Naive thymus-derived CD4-positive, alpha-beta T cell (primary cell): ENCODE data around the gene POFUT2. TPM values are rescaled to one million over a fixed set of nuclear protein-coding genes. Genes with fewer than 3 reads are reported as not detected.

Experiments
- ATAC-seq: fragments of 150-1000 bp; cut with Tn5 transposase; 2 replicates; pipeline ENCODE4 v1.10.0; 2021; ENCODE audit warnings: mild to moderate bottlenecking, moderate library complexity
- CTCF ChIA-PET: fragments of 350-600 bp; sonication (Branson Sonifier 250); formaldehyde crosslinking; loops from one replicate; lab custom pipeline; 2021; ENCODE audit warnings: antibody characterized with exemption; lab: Charles Lee
- POLR2A ChIA-PET: fragments of 350-600 bp; sonication (Branson Sonifier 250); formaldehyde crosslinking; loops from one replicate; lab custom pipeline; 2021; ENCODE audit warnings: antibody characterized with exemption, inconsistent platforms; lab: Charles Lee
- DNase-seq, 9 donors: peaks; one replicate each; pipeline versions ENCODE4 v3.0.0 to v3.0.0-alpha.2; 2020 to 2022; ENCODE audit warnings: mixed read lengths in 1 of 9
- H3K27ac ChIP-seq: one replicate; pipeline ENCODE4 v1.7.0; 2013; ENCODE audit warnings: mild to moderate bottlenecking, low read depth, low read length, moderate library complexity
- H3K27me3 ChIP-seq, 2 donors: one replicate each; pipeline ENCODE4 v1.7.0; 2013; ENCODE audit warnings: low read length in 2 of 2, mild to moderate bottlenecking in 2 of 2, moderate library complexity in 2 of 2; ENCODE audit not compliant: control insufficient read depth in 2 of 2, insufficient read depth in 2 of 2
- H3K36me3 ChIP-seq, 3 experiments: 1 replicate in 2 of 3; 2 replicates in 1 of 3; pipeline ENCODE4 v1.7.0; 2013; ENCODE audit warnings: low read length in 3 of 3, mild to moderate bottlenecking in 3 of 3, moderate library complexity in 1 of 3; ENCODE audit not compliant: insufficient read depth in 3 of 3, control insufficient read depth in 2 of 3
- H3K4me1 ChIP-seq, 2 donors: one replicate each; pipeline ENCODE4 v1.7.0; 2013; ENCODE audit warnings: low read length in 2 of 2, mild to moderate bottlenecking in 2 of 2, moderate library complexity in 1 of 2; ENCODE audit not compliant: control insufficient read depth in 2 of 2, insufficient read depth in 2 of 2
- H3K4me3 ChIP-seq: 2 replicates; pipeline ENCODE4 v1.7.0; 2013; ENCODE audit warnings: mild to moderate bottlenecking, low read length
- H3K9me3 ChIP-seq, 3 experiments: 1 replicate in 2 of 3; 2 replicates in 1 of 3; pipeline ENCODE4 v1.7.0; 2013; ENCODE audit warnings: low read length in 3 of 3; ENCODE audit not compliant: control insufficient read depth in 2 of 3
- H3K27ac Mint-ChIP-seq, 9 donors: one replicate each; pipeline ENCODE4 v1.8.0; 2020 to 2022; ENCODE audit warnings: mixed read lengths in 9 of 9, mild to moderate bottlenecking in 8 of 9, moderate library complexity in 5 of 9, inconsistent platforms in 2 of 9
- H3K27me3 Mint-ChIP-seq, 5 donors: one replicate each; pipeline ENCODE4 v1.8.0; 2021 to 2022; ENCODE audit warnings: mixed read lengths in 5 of 5, mild to moderate bottlenecking in 1 of 5
- H3K36me3 Mint-ChIP-seq, 5 donors: one replicate each; pipeline ENCODE4 v1.8.0; 2020 to 2022; ENCODE audit warnings: mixed read lengths in 5 of 5, mild to moderate bottlenecking in 3 of 5, inconsistent platforms in 1 of 5
- H3K4me1 Mint-ChIP-seq, 7 donors: one replicate each; pipeline ENCODE4 v1.8.0; 2020 to 2022; ENCODE audit warnings: mixed read lengths in 7 of 7, mild to moderate bottlenecking in 3 of 7, inconsistent platforms in 1 of 7
- H3K4me3 Mint-ChIP-seq, 10 donors: one replicate each; pipeline ENCODE4 v1.8.0; 2020 to 2022; ENCODE audit warnings: mild to moderate bottlenecking in 10 of 10, mixed read lengths in 10 of 10, moderate library complexity in 6 of 10, inconsistent platforms in 2 of 10
- H3K9me3 Mint-ChIP-seq, 11 donors: one replicate each; pipeline ENCODE4 v1.8.0; 2020 to 2022; ENCODE audit warnings: mixed read lengths in 11 of 11, mild to moderate bottlenecking in 4 of 11, inconsistent platforms in 1 of 11, moderate library complexity in 1 of 11
- intact Hi-C, 2 donors: fragments of 100-400 bp; cut with micrococcal nuclease; formaldehyde crosslinking; loops; one replicate each; pipeline ENCODE4 v1.15.1; 2023
- polyA plus RNA-seq, 2 donors: library from polyadenylated mRNA; unstranded; fragments of 300-500 nt; fragmentation: Illumina TruSeq; gene quantifications; one replicate each; pipeline ENCODE4 v1.2.3, GENCODE V29; 2021
- total RNA-seq, 6 experiments: library from RNA in 5 of 6; stranded (reverse) in 5 of 6; gene quantifications; 1 replicate in 5 of 6; 2 replicates in 1 of 6; pipeline ENCODE4 v1.2.3 and lab custom pipeline; 2021 to 2026

Gene POFUT2
- total and polyA plus RNA-seq, 7 experiments from 2014 or later: 3.8 to 53.3 (median 45.3) TPM

DNA sequence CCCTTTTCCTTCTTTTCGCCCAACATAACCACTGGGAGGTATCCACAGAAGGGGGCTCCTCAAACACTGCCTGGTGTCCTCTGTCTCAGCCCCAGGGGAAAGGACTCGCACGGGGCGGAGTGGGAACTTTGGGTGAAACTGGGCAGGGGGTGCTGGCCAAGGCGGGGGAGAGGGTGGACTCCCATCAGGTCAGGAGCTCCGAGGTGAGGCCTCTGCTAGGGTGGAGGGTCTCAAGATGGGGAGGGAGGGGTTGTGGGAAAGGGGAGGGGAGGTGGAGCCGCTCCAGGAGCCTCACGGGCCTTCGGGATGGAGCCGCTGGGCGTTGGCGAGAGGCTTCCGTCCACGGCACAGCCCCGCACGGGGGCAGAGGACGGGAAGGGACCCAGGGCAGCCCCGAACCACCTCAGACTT lies 43.2 kb upstream of the POFUT2 start:
- ChIA-PET CTCF (no interaction called here), POLR2A (no interaction called here)
- H3K9me3 ChIP-seq: no peaks in the 10 kb centered on the region
- Mint-ChIP-seq H3K27me3 (peaks cover 0 to 2% (median 0%) of the 10 kb centered on the region in 5 donors), H3K36me3 (no peaks in the 10 kb centered on the region), H3K27ac (no peak overlapping the region), H3K4me1 (peaks cover 0 to 9% (median 0%) of the 10 kb centered on the region in 7 donors), H3K9me3 (no peaks in the 10 kb centered on the region), H3K4me3 (no peak overlapping the region)
- H3K4me1 ChIP-seq: no peaks in the 10 kb centered on the region
- no peak for ATAC-seq
- H3K27ac ChIP-seq: no peak overlapping the region
- H3K4me3 ChIP-seq: no peak overlapping the region
- no peaks in the 10 kb centered on the region for H3K27me3 ChIP-seq
- intact Hi-C loops: no loop called here
- no peak for DNase-seq
- no peaks in the 10 kb centered on the region for H3K36me3 ChIP-seq

DNA sequence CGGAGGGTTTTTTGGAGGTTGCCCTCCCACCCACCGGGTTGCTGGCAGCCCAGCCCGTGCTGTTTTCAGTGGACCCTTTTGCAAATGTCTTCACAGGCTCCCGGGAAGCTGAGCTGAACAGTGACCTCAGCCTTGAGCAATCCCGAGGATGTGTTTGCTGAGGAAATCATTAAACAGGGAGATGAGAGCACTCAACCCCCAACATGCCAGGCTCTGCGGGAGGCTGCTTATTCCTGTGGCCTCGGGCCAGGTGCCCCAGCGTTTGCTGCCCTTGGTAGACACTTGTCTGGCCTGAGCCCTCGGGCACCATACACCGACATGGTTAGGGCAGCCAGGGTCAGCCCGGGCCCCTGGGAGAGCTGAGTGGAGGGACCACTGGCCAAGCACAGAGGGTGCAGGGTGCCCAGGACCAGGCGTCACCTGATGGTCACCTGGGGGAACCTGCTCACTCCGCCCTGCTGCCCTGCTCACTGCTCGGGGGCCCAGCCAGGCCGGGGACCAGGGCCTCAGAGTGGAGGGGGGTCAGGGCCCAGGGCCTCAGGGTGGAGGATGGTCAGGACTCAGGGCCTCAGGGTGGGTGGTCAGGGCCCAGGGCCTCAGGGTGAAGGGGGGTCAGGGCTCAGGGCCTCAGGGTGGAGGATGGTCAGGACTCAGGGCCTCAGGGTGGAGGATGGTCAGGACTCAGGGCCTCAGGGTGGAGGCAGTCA lies 42.5 kb upstream of the POFUT2 start:
- H3K27ac ChIP-seq: no peak overlapping the region
- no peaks in the 10 kb centered on the region for H3K9me3 Mint-ChIP-seq
- H3K36me3 ChIP-seq: no peaks in the 10 kb centered on the region
- H3K4me3 Mint-ChIP-seq: no peak overlapping the region
- H3K27me3 ChIP-seq: no peaks in the 10 kb centered on the region
- no peaks in the 10 kb centered on the region for H3K9me3 ChIP-seq
- ChIA-PET CTCF (no interaction called here), POLR2A (no interaction called here)
- no peaks in the 10 kb centered on the region for H3K36me3 Mint-ChIP-seq
- H3K27ac Mint-ChIP-seq: no peak overlapping the region
- no peak overlapping the region for H3K4me3 ChIP-seq
- ATAC-seq: no peak
- H3K27me3 Mint-ChIP-seq: peaks cover 0 to 2% (median 0%) of the 10 kb centered on the region in 5 donors
- intact Hi-C loops: no loop called here
- no peaks in the 10 kb centered on the region for H3K4me1 ChIP-seq
- peaks cover 0 to 9% (median 0%) of the 10 kb centered on the region in 7 donors for H3K4me1 Mint-ChIP-seq
- no peak for DNase-seq

DNA sequence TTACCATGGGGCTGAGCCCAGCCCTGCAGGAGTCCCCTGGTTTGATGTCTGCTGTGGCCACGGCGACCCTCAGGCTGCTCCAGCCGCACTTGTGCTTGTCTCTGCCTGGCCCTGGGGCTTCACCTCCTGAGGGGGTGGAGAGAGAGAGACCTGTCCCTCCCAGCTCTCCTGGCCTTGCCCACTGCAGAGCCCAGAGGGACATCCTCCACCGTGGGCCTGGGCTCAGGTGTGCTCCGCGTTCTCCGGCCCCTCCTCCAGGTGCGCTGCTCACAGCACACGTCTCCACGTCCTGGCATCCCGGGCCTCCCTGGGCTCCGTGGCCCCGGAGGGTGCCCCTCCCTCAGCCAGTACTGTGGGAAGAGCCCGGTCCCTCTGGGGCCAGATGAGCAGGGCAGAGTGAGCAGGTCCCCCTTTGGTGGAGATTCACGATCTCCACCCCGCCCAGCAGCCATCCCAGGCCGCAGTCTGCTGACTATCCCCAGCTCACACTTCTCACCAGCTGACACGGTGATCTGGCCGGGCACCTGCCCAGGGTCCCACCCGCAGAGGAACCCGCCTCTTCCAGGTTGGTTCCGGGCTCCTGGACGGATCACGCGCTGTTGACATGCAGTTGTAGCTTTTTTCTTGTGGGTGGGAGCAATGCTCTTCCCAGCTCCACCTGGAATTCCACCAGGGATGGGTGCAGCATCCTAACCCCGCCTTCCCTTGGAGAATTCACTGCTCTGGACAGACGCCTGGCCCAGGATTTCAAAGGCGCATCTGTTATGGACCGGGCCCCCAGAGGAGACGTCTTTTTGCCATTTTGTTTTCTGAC lies 41.8 kb upstream of the POFUT2 start:
- DNase-seq: no peak
- ChIA-PET CTCF (no interaction called here), POLR2A (no interaction called here)
- Histone ChIP-seq H3K36me3 (no peaks in the 10 kb centered on the region), H3K4me1 (no peaks in the 10 kb centered on the region), H3K9me3 (no peaks in the 10 kb centered on the region), H3K27ac (no peak overlapping the region), H3K27me3 (no peaks in the 10 kb centered on the region), H3K4me3 (no peak overlapping the region)
- Mint-ChIP-seq H3K9me3 (no peaks in the 10 kb centered on the region), H3K4me3 (no peak overlapping the region), H3K27ac (no peak overlapping the region), H3K4me1 (peaks cover 0 to 9% (median 0%) of the 10 kb centered on the region in 7 donors), H3K27me3 (peaks cover 0 to 2% (median 0%) of the 10 kb centered on the region in 5 donors), H3K36me3 (no peaks in the 10 kb centered on the region)
- intact Hi-C loops: no loop called here
- no peak for ATAC-seq

DNA sequence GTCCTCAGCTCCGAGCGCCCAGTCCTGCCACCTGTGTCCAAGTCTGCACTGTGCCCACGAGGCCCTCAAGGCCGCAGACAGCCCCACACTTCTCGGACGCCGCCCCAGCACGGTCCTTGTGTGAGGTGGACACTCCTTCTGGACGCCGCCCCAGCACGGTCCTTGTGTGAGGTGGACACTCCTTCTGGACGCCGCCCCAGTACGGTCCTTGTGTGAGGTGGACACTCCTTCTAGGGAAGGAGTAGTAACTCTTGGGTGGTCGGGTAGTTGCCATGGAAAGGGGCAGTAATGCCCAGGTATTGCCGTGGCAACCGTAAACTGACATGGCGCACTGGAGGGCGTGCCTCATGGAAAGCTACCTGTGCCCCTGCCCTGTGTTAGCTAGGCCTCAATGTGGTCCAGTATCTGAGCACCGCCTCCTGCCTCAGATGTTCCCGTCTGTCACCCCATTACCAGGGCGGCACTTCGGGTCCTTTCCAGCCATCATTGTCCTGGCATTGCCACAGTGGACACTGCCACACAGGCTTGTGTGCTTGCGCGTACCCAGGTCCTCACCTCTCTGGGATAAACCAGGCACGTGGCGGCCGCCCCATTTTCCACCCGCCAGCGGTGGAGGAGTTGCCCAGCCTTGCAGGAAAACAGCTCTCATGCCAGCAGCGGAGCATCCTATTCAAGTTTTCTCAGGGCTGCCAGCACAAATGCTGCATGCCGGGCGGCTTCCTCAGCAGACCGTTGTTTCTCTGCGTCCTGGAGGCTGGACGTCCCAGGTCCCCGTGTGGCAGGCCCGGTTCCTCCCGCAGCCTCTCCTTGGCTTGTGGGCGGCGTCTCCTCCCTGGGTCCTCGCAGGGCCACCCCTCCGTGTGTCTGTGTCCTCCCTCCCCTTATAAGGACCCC lies 40.8 kb upstream of the POFUT2 start:
- peaks cover 0 to 8% of the 10 kb centered on the region in 2 donors for H3K4me1 ChIP-seq
- Mint-ChIP-seq H3K4me1 (peaks cover 0 to 9% (median 2%) of the 10 kb centered on the region in 7 donors), H3K36me3 (no peaks in the 10 kb centered on the region), H3K27ac (peak overlapping the region in 1 of 9 donors; percentile 41), H3K9me3 (no peaks in the 10 kb centered on the region), H3K27me3 (peaks cover 0 to 2% (median 0%) of the 10 kb centered on the region in 5 donors), H3K4me3 (no peak overlapping the region)
- H3K27ac ChIP-seq: no peak overlapping the region
- no peaks in the 10 kb centered on the region for H3K27me3 ChIP-seq
- H3K36me3 ChIP-seq: no peaks in the 10 kb centered on the region
- no peak for DNase-seq
- H3K9me3 ChIP-seq: no peaks in the 10 kb centered on the region
- intact Hi-C loops: no loop called here
- ChIA-PET CTCF (no interaction called here), POLR2A (no interaction called here)
- no peak for ATAC-seq
- H3K4me3 ChIP-seq: no peak overlapping the region

DNA sequence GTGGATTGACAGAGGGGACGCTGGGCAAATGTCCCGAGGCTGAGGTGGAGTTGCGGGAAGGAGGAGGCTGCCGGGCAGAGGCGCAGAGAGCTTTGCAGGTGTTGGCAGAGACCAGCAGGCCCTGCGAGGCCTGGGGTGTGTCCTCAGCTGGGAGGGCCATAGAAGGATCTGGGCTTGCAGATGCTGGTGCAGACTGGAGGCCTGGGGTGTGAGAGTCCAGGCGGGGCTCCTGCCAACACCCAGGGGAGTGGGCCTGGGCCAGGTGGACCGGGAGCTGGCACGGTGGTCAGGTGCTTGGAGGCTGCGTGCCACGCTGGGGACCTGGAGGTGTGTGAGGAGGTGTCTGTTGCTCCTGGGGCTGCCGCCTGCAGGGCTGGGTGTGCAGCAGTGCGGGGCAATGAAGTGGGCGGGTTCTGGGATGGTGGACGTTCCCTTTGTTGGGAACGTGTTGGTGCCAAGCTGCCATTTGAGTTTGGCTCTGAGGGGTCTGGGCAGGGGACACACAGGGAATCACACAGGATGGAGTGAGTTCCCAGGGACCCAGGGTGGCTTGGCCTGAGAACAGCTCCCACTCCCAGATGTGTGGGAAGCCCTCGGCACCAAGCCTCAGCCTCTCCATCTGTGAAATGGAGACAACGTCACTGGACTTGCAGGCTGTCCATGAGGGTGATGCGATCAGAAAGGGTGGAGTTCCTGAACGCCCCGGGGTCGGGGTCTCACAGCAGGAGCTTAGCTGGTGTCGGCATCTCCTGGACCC lies 39.9 kb upstream of the POFUT2 start:
- no peaks in the 10 kb centered on the region for H3K36me3 ChIP-seq
- no peaks in the 10 kb centered on the region for H3K27me3 ChIP-seq
- Mint-ChIP-seq H3K36me3 (no peaks in the 10 kb centered on the region), H3K27me3 (peaks cover 0 to 2% (median 0%) of the 10 kb centered on the region in 5 donors), H3K9me3 (no peaks in the 10 kb centered on the region), H3K27ac (peak overlapping the region in 2 of 9 donors; percentile 34 to 55), H3K4me3 (peak overlapping the region in 1 of 10 donors; percentile 2), H3K4me1 (peaks cover 0 to 12% (median 5%) of the 10 kb centered on the region in 7 donors)
- peaks cover 0 to 16% of the 10 kb centered on the region in 2 donors for H3K4me1 ChIP-seq
- ATAC-seq: no peak
- intact Hi-C loops: no loop called here
- DNase-seq: no peak
- H3K9me3 ChIP-seq: no peaks in the 10 kb centered on the region
- no peak overlapping the region for H3K27ac ChIP-seq
- ChIA-PET POLR2A (no interaction called here), CTCF (no interaction called here)
- H3K4me3 ChIP-seq: no peak overlapping the region

DNA sequence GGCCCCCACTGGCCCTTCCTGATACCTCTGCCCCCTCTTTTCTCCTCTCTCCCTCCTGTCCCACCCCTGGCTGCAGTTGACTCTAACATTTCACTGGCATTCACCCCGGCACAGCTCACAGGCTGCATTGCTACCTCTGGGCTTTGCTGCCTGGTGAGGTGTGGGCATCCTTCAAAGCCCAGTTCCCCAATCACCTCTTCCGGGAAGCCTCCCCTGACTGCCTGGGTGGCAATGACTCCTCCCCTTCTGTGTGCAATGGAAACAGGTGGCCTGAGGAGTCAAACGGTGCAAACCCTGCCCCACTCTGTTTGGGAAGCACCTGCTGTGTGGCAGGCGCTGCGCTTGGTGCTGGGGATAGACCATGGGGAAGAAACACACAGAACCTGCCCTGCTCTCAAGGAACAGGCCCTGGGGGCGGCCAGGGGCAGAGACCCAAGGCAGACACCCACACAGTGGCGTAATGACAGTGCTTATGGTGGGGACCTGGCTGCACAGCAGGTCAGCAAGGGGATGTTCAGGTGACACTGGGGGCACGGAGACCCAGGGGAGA lies 39.3 kb upstream of the POFUT2 start:
- ATAC-seq: no peak
- Histone ChIP-seq H3K4me3 (no peak overlapping the region), H3K36me3 (no peaks in the 10 kb centered on the region), H3K27me3 (no peaks in the 10 kb centered on the region), H3K27ac (no peak overlapping the region), H3K4me1 (peaks cover 0 to 19% of the 10 kb centered on the region in 2 donors), H3K9me3 (no peaks in the 10 kb centered on the region)
- POLR2A ChIA-PET: no interaction called here
- Mint-ChIP-seq H3K4me1 (peaks cover 4 to 18% (median 11%) of the 10 kb centered on the region in 7 donors), H3K27me3 (peaks cover 0 to 2% (median 0%) of the 10 kb centered on the region in 5 donors), H3K4me3 (no peak overlapping the region), H3K27ac (peak overlapping the region in 3 of 9 donors; percentile 17 to 55 (median 34)), H3K36me3 (no peaks in the 10 kb centered on the region), H3K9me3 (no peaks in the 10 kb centered on the region)
- intact Hi-C loops: no loop called here
- no peak for DNase-seq
- CTCF ChIA-PET: no interaction called here
